ENCODE measurements around the gene CORO2B.

CORO2B gene

DNA sequence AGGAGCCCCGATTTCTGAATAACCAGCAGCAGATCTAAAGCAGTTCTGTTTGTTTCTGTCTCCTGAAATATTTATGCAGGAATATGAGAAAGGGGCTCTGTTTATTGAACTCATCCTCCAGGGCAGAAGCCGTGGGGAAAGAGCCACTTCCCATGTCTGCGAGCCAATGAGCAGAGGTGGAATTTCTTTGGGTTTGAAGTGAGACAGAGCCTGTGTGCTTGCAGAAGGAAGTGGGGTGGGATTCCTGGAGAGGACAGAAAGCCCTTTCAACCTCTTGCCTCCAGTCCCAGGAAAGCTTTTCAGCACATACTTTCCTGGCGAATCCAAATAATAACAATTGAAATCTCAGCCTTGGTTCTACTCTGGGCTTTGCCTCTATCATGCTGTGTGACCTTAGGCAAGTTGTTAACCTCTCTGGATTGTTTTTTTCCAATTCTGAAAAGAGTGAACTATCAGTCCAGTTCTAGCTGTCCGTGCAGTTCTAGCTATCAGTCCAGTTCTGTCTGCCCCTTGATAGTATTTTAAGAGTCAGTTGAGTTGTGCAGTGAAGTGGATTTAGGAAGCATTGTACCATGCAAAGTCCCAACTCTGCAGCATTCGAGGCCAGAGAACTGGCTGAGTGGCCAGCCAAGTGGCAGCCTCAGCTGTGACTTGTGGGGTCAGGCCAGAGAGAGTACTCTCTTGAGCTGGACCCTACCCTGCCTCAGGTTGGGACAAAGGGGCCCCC, 15.9 kb downstream of the CORO2B start:
- H3K9me2 ChIP-seq (replicated peaks; ENCODE audit: insufficient read depth, low read length): no peaks in the 10 kb centered on the region
- no peak overlapping the region for H3K9ac ChIP-seq (ENCODE audit: low read length)
- no peaks in the 10 kb centered on the region for H3K9me3 ChIP-seq (replicated peaks; ENCODE audit: insufficient read depth, low read length)
- H3K36me3 ChIP-seq (replicated peaks; ENCODE audit: insufficient read depth, low read length): no peaks in the 10 kb centered on the region
- no peaks in the 10 kb centered on the region for H3K27me3 ChIP-seq (replicated peaks; ENCODE audit: insufficient read depth, low read length)
- no peak overlapping the region for H3K4me3 ChIP-seq (ENCODE audit: low read length)
- TF ChIP-seq EZH2 (optimal IDR thresholded peaks at IDR 0.05; ENCODE audit: low read depth, low read length): no peak
- TF ChIP-seq, protein P1, sequence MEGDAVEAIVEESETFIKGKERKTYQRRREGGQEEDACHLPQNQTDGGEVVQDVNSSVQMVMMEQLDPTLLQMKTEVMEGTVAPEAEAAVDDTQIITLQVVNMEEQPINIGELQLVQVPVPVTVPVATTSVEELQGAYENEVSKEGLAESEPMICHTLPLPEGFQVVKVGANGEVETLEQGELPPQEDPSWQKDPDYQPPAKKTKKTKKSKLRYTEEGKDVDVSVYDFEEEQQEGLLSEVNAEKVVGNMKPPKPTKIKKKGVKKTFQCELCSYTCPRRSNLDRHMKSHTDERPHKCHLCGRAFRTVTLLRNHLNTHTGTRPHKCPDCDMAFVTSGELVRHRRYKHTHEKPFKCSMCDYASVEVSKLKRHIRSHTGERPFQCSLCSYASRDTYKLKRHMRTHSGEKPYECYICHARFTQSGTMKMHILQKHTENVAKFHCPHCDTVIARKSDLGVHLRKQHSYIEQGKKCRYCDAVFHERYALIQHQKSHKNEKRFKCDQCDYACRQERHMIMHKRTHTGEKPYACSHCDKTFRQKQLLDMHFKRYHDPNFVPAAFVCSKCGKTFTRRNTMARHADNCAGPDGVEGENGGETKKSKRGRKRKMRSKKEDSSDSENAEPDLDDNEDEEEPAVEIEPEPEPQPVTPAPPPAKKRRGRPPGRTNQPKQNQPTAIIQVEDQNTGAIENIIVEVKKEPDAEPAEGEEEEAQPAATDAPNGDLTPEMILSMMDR (IDR thresholded peaks at IDR 0.05; ENCODE audit: low read length): no peak
- no peak for TF ChIP-seq EZH2phosphoT487 (IDR thresholded peaks at IDR 0.05; ENCODE audit: low read length)
- no peaks in the 10 kb centered on the region for H3F3A ChIP-seq (ENCODE audit: insufficient read depth, low read length)
- H3K27ac ChIP-seq (ENCODE audit: low read length): no peak overlapping the region
- H3K4me1 ChIP-seq (ENCODE audit: low read length): no peaks in the 10 kb centered on the region
- DNase-seq: no peak
- no peak overlapping the region for H2AFZ ChIP-seq (ENCODE audit: low read length)
- H3K79me2 ChIP-seq (ENCODE audit: low read length): no peaks in the 10 kb centered on the region
- H3K4me2 ChIP-seq (ENCODE audit: low read depth, low read length): no peak overlapping the region
- H4K20me1 ChIP-seq (ENCODE audit: insufficient read depth, low read length): no peaks in the 10 kb centered on the region

DNA sequence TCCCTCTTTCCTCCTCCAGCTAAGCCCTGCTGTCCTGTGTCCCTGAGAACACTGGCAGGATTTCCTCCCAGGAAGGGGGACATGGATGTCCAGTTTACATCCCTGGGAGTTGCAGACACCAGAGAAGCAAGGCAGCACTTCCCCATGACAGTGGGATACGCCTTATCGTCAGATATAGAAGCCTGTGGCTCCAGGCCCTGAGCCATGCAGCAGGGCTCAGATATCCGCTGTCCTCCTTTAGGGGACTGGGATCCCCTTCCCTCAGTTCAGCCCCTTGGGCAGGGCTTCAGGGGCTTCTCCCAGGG, 16.4 kb downstream of the CORO2B start:
- H3F3A ChIP-seq (ENCODE audit: insufficient read depth, low read length): no peaks in the 10 kb centered on the region
- H3K4me3 ChIP-seq (ENCODE audit: low read length): no peak overlapping the region
- H3K9ac ChIP-seq (ENCODE audit: low read length): no peak overlapping the region
- no peak overlapping the region for H3K4me2 ChIP-seq (ENCODE audit: low read depth, low read length)
- no peaks in the 10 kb centered on the region for H4K20me1 ChIP-seq (ENCODE audit: insufficient read depth, low read length)
- H3K9me3 ChIP-seq (replicated peaks; ENCODE audit: insufficient read depth, low read length): no peaks in the 10 kb centered on the region
- TF ChIP-seq, protein P1 (IDR thresholded peaks at IDR 0.05; ENCODE audit: low read length): no peak
- TF ChIP-seq EZH2phosphoT487 (IDR thresholded peaks at IDR 0.05; ENCODE audit: low read length): no peak
- no peak for TF ChIP-seq EZH2 (optimal IDR thresholded peaks at IDR 0.05; ENCODE audit: low read depth, low read length)
- H3K27me3 ChIP-seq (replicated peaks; ENCODE audit: insufficient read depth, low read length): no peaks in the 10 kb centered on the region
- no peak overlapping the region for H3K27ac ChIP-seq (ENCODE audit: low read length)
- H2AFZ ChIP-seq (ENCODE audit: low read length): no peak overlapping the region
- H3K4me1 ChIP-seq (ENCODE audit: low read length): no peaks in the 10 kb centered on the region
- H3K79me2 ChIP-seq (ENCODE audit: low read length): no peaks in the 10 kb centered on the region
- DNase-seq: no peak
- H3K36me3 ChIP-seq (replicated peaks; ENCODE audit: insufficient read depth, low read length): no peaks in the 10 kb centered on the region
- H3K9me2 ChIP-seq (replicated peaks; ENCODE audit: insufficient read depth, low read length): no peaks in the 10 kb centered on the region

DNA sequence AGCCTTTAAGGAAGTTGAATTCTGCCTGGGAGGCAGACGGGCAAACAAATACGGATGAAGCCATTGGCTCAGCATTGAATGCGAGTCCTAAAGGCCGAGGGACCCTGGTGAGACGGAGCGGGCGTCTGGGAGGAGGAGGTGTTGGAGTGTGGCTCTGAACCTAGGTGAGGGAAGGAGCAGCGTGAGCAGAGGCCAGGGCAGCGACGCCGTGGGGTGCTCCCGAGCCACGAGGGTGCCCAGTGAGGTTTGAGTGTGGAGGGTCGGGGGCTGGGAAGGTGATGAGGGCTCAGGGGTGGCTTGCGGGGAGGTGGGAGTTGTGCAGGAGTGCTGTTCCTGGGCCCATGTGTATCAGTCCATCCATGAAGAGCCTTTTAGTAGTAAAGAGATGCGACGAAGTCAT, 17.0 kb downstream of the CORO2B start:
- H3K9me3 ChIP-seq (replicated peaks; ENCODE audit: insufficient read depth, low read length): no peaks in the 10 kb centered on the region
- H3K4me2 ChIP-seq (ENCODE audit: low read depth, low read length): no peak overlapping the region
- no peak overlapping the region for H3K9ac ChIP-seq (ENCODE audit: low read length)
- no peaks in the 10 kb centered on the region for H3F3A ChIP-seq (ENCODE audit: insufficient read depth, low read length)
- TF ChIP-seq EZH2phosphoT487 (IDR thresholded peaks at IDR 0.05; ENCODE audit: low read length) (no peak), EZH2 (optimal IDR thresholded peaks at IDR 0.05; ENCODE audit: low read depth, low read length) (no peak)
- TF ChIP-seq, protein P1 (IDR thresholded peaks at IDR 0.05; ENCODE audit: low read length): no peak
- no peaks in the 10 kb centered on the region for H3K9me2 ChIP-seq (replicated peaks; ENCODE audit: insufficient read depth, low read length)
- no peak for DNase-seq
- no peak overlapping the region for H3K4me3 ChIP-seq (ENCODE audit: low read length)
- H3K4me1 ChIP-seq (ENCODE audit: low read length): no peaks in the 10 kb centered on the region
- H4K20me1 ChIP-seq (ENCODE audit: insufficient read depth, low read length): no peaks in the 10 kb centered on the region
- H3K27me3 ChIP-seq (replicated peaks; ENCODE audit: insufficient read depth, low read length): no peaks in the 10 kb centered on the region
- no peak overlapping the region for H3K27ac ChIP-seq (ENCODE audit: low read length)
- H2AFZ ChIP-seq (ENCODE audit: low read length): no peak overlapping the region
- H3K36me3 ChIP-seq (replicated peaks; ENCODE audit: insufficient read depth, low read length): no peaks in the 10 kb centered on the region
- no peaks in the 10 kb centered on the region for H3K79me2 ChIP-seq (ENCODE audit: low read length)
